Myometrial cell (primary cell): ENCODE measurements around the gene KRTAP5-3. TPM values are rescaled to one million over a fixed set of nuclear protein-coding genes. Genes with fewer than 3 reads are reported as not detected.

Experiments used
- total RNA-seq: library from RNA; depleted of rRNA; stranded (reverse); fragments of >200 nt; gene quantifications from 2 replicates; pipeline ENCODE4 v1.2.3, GENCODE V29; 2015

Gene KRTAP5-3
- not detected in 2 replicates for total RNA-seq

GRCh38 chr11:1608363-1608762, at the start of gene KRTAP5-3:
TSS of gene KRTAP5-3 (minus strand) at chr11:1608463. CDS start at chr11:1608385, 78 bp downstream.

GRCh38 chr11:1629326-1630185, 21.3 kb upstream of the KRTAP5-3 start, which contains the start of gene KRTAP5-5:
TSS of gene KRTAP5-5 (plus strand) at chr11:1629775. CDS start at chr11:1629841, 66 bp downstream.

DNA sequence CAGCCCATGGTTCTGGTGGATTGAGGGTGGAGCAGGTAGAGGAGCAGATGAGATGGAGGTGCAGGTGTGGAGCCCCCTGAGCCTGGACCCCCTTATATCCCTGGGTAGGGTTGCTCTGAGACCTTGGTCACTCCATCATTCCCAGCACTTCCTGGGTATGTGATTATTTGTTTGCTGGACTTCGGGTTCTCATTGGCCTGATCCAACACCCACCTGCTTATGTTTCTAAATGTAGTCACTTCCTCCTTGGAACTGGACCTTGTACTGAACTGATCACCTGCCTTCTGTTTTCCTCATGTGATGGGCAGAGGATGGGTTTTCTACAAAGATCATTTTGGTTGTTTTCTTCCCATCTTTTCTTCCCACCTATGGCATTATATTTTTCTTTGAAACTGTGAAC, 13.8 kb upstream of the KRTAP5-3 start, which contains the start of gene KRTAP5-4:
Gene KRTAP5-4 (minus strand): TSS at position 53 of the 400 bp plus-strand sequence. CDS start 45 bp downstream, at position 8.

GRCh38 chr11:1597994-1598380, 10.3 kb downstream of the KRTAP5-3 start, which contains the start of gene KRTAP5-2:
TSS of gene KRTAP5-2 (minus strand) at chr11:1598294. CDS start at chr11:1598250, 44 bp downstream.

GRCh38 chr11:1584661-1585370, 23.4 kb downstream of the KRTAP5-3 start, which contains the start of gene KRTAP5-1:
TSS of gene KRTAP5-1 (minus strand) at chr11:1585283. CDS start at chr11:1585249, 34 bp downstream.

DNA sequence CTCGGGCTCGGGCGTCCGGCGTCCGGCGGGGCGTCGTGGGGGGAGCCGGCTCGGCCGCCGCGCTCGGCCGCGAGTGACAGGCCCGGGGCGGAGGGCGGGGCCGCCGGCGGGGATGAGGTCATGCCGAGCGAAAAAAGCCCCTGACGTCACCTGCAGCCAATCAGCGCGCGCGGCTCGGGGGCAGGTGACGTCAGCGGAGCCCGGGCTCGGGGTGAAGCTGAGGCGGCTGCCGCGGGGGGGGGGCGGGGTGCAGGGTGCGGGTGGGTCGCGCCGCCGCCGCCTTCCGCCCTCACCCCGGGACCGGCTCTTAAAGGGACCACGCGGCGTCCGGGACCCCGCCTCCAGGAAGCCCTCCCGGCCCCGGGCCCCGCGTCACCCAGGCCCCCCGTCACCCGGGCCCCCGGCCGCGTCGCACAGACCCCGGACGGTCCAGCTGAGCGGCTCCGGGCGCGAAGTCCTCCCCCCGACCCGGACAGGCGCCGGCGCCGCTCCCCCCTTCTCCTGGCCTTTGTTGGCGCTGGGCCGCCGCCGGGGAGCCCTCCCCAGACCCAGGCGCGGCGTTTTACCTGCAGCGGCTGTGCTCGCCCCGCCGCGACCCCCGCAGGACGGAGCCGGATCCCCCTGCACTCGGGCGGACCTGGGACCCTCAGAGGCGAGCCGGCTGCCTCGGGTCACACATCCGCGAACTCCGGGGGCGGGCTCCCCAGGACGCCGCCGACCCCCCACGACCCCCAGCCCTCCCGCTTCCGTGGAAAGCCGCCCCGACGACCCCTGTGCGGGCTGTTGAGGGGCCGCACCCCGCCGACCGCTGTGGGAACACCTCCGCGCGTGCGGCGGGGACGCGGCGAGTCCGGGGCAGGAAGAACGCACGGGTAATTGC, 35.8 kb downstream of the KRTAP5-3 start, which contains the start of gene DUSP8:
Gene DUSP8 (minus strand): TSS at position 75 of the 880 bp plus-strand sequence. CDS start 6,445 bp downstream, outside the sequence.

Other genes starting within 250 kb of the KRTAP5-3 start
- not detected in 2 replicates for gene BRSK2, start 218.5 kb downstream of the KRTAP5-3 start, total RNA-seq
- 16.5 and 21.3 TPM in 2 replicates for gene MOB2, start 121.7 kb downstream of the KRTAP5-3 start, total RNA-seq
- 0.58 and 4.4 TPM in 2 replicates for gene DUSP8, start 36.2 kb downstream of the KRTAP5-3 start, total RNA-seq
- not detected in 2 replicates for gene KRTAP5-1, start 23.2 kb downstream of the KRTAP5-3 start, total RNA-seq
- gene KRTAP5-2, start 10.2 kb downstream of the KRTAP5-3 start, total RNA-seq: not detected in 2 replicates
- not detected in 2 replicates for gene KRTAP5-4, start 13.7 kb upstream of the KRTAP5-3 start, total RNA-seq
- gene KRTAP5-5, start 21.3 kb upstream of the KRTAP5-3 start, total RNA-seq: not detected in 2 replicates
- not detected in 2 replicates for gene KRTAP5-6, start 88.7 kb upstream of the KRTAP5-3 start, total RNA-seq
- gene IFITM10, start 142.1 kb upstream of the KRTAP5-3 start, total RNA-seq: not detected in 2 replicates
- gene CTSD, start 155.5 kb upstream of the KRTAP5-3 start, total RNA-seq: 165 and 215 TPM in 2 replicates
- gene SYT8, start 226.5 kb upstream of the KRTAP5-3 start, total RNA-seq: not detected in 2 replicates
- gene TNNI2, start 230.5 kb upstream of the KRTAP5-3 start, total RNA-seq: not detected in 2 replicates
- gene LSP1, start 244.6 kb upstream of the KRTAP5-3 start, total RNA-seq: 1.9 TPM in 1 of 2 replicates, not detected in the other